Heart right ventricle (tissue), 16 donors: Measurements from ENCODE around the gene SP1. TPM values are rescaled to one million over a fixed set of nuclear protein-coding genes. Genes with fewer than 3 reads are reported as not detected.
A peak's percentile ranks its signal among the peaks of the same experiment; 100 is the strongest.
"Not testable (repeated sequence)": the region's sequence is repeated elsewhere in the genome, so short reads cannot be mapped to it uniquely, and the experiment has no call there.

Experiments used
- ATAC-seq, 8 donors: fragments of 200-7000 bp; cut with Tn5 transposase; one replicate each; pipeline ENCODE4 v1.9.1; 2020; ENCODE audit warnings: mild to moderate bottlenecking in 8 of 8, moderate library complexity in 8 of 8, moderate number of reproducible peaks in 1 of 8
- DNase-seq, 2 donors: peaks; one replicate each; pipeline ENCODE4 v3.0.0-alpha.2; 2020
- H3K27ac ChIP-seq, 10 donors: fragments of 200-600 bp; sonication (generic) in 2 of 10; one replicate each; pipeline versions ENCODE4 v1.5.0 to v1.8.0; 2020 to 2022; ENCODE audit warnings: mild to moderate bottlenecking in 3 of 10
- H3K27me3 ChIP-seq, 7 donors: fragments of 200-600 bp; one replicate each; pipeline ENCODE4 v1.8.0; 2021 to 2022; ENCODE audit warnings: mild to moderate bottlenecking in 2 of 7
- H3K36me3 ChIP-seq, 9 donors: fragments of 200-600 bp; sonication (generic) in 1 of 9; one replicate each; pipeline versions ENCODE4 v1.5.0 to v1.8.0; 2020 to 2022; ENCODE audit warnings: mild to moderate bottlenecking in 2 of 9
- H3K4me1 ChIP-seq, 9 donors: fragments of 200-600 bp; sonication (generic) in 1 of 9; one replicate each; pipeline versions ENCODE4 v1.5.0 to v1.8.0; 2020 to 2022; ENCODE audit warnings: mild to moderate bottlenecking in 4 of 9
- H3K4me3 ChIP-seq, 10 donors: fragments of 200-600 bp; sonication (generic) in 2 of 10; one replicate each; pipeline versions ENCODE4 v1.5.0 to v1.8.0; 2020 to 2022; ENCODE audit warnings: mild to moderate bottlenecking in 7 of 10, moderate library complexity in 2 of 10
- H3K9me3 ChIP-seq, 11 donors: fragments of 200-600 bp in 10 of 11; sonication (generic) in 2 of 11; one replicate each; pipeline versions ENCODE4 v1.5.0 to v1.8.0; 2013 to 2022; ENCODE audit warnings: mild to moderate bottlenecking in 2 of 11, control low read depth in 1 of 11, moderate library complexity in 1 of 11
- CTCF ChIP-seq, 9 donors: fragments of 200-600 bp; sonication (generic) in 2 of 9; IDR thresholded peaks; one replicate each; pipeline versions ENCODE4 v1.5.0 to v1.8.0; 2021 to 2022; ENCODE audit warnings: antibody characterized with exemption in 9 of 9, mild to moderate bottlenecking in 5 of 9, moderate library complexity in 1 of 9
- WGBS, 2 donors: extraction: QIAGEN DNeasy Blood & Tissue Kit; methylation state at CpG; one replicate each; pipeline ENCODE4 v1.1.7; 2013; ENCODE audit warnings: inconsistent platforms in 1 of 2; 5-methylcytosine and 5-hydroxymethylcytosine counted together
- intact Hi-C, 10 donors: fragments of 100-400 bp; cut with DNase I; formaldehyde crosslinking; loops; one replicate each; pipeline versions ENCODE4 v1.11.1 to v1.14.2; 2022
- polyA plus RNA-seq, 2 donors: library from polyadenylated mRNA; stranded (reverse); fragments of 200-250 nt; gene quantifications; one replicate each; pipeline ENCODE4 v1.2.3, GENCODE V29; 2013
- total RNA-seq, 10 donors: library from RNA; stranded (reverse); fragmentation: NEBNext Ultra II Directional in 3 of 10; extraction: Animal tissue kit (Norgen Biotek cat#: 25700) in 3 of 10; gene quantifications; one replicate each; pipeline versions ENCODE4 v1.2.1 to v1.2.4, GENCODE V29; 2021 to 2023
- donor health status: Arrhythmogenic right ventricular cardiomyopathy.
- donor health status: ischemic (EF 13 %, LVEDD 7.1; RV severe dilation, severe dysfunction).
- donor health status: healthy with polysubstance abuse.
- donor health status: DM: no; HTN: yes; CAD: no.
- donor health status: DM: no; HTN: no; CAD: no.
- donor health status: ischemic (EF 25% LVEDD 6.9; RV normal size, moderate dysfunction).
- donor health status: ischemic (EF 25% LVEDD 5.7; RV mildly dilated, moderate dysfunction).
- donor health status: healthy.
- donor health status: DM: yes; HTN: yes; CAD: no.
- donor health status: Ischemic cardiomyopathy.
- donor health status: ischemic (EF 35%, LVEDD 5.7; RV mildly dilated, moderate dysfunction).
- donor health status: nonischemic (EF 11% LVEDD 7.7; RV severe dilation, severe dysfunction).
- donor health status: DM: yes; HTN: yes; CAD: no.
- donor health status: PGD.
- donor health status: ischemic (EF 29% LVEDD 5.4; RV normal size, mild dysfunction).
- donor health status: nonischemic (EF 23%, LVEDD 6.1; RV moderate dilation, normal function).

The SP1 gene
- total and polyA plus RNA-seq, 12 donors = 7.8 to 42.4 (median 31.3) TPM

- Histone ChIP-seq H3K4me1 (peaks cover 4 to 81% (median 79%) of the 10 kb centered on the region in 9 donors), H3K27me3 (no peaks in the 10 kb centered on the region), H3K36me3 (peaks cover 0 to 62% (median 15%) of the 10 kb centered on the region in 9 donors), H3K4me3 (peak overlapping the region in 1 of 10 donors; percentile 16), H3K9me3 (no peaks in the 10 kb centered on the region), H3K27ac (peak overlapping the region in 7 of 10 donors; percentile 24 to 59 (median 39))
- intact Hi-C loops = no loop called here
- WGBS, 2 donors = 93 to 100% methylated on average over 4 of the region's 4 CpGs
- ATAC-seq = no peak
- DNase-seq = no peak
- no peak for TF ChIP-seq CTCF (IDR thresholded peaks at IDR 0.05)
Observed at GRCh38 chr12:53388932-53389331, 9.0 kb downstream of the SP1 start.

- peak overlapping the region in 1 of 10 donors; percentile 1 for H3K4me3 ChIP-seq
Observed at GRCh38 chr12:53389702-53390101, 9.7 kb downstream of the SP1 start.

GRCh38 chr12:53391724-53392123 is 11.7 kb downstream of the SP1 start:
- Histone ChIP-seq H3K36me3 (peaks cover 0 to 55% (median 3%) of the 10 kb centered on the region in 9 donors), H3K27ac (peak overlapping the region in 5 of 10 donors; percentile 15 to 73 (median 39)), H3K4me1 (peaks cover 0 to 58% (median 53%) of the 10 kb centered on the region in 9 donors), H3K4me3 (no peak overlapping the region), H3K27me3 (no peaks in the 10 kb centered on the region), H3K9me3 (no peaks in the 10 kb centered on the region)
- no peak for TF ChIP-seq CTCF (IDR thresholded peaks at IDR 0.05)
- intact Hi-C loops = no loop called here
- 54 to 59% methylated on average over 5 of the region's 5 CpGs for WGBS, 2 donors
- ATAC-seq = no peak
- DNase-seq = no peak

More at GRCh38 chr12:53389702-53390101, 9.7 kb downstream of the SP1 start:
- Histone ChIP-seq H3K4me1 (peaks cover under 1 to 74% (median 72%) of the 10 kb centered on the region in 9 donors), H3K27me3 (no peaks in the 10 kb centered on the region), H3K27ac (peak overlapping the region in 6 of 10 donors; percentile 26 to 73 (median 51)), H3K9me3 (no peaks in the 10 kb centered on the region), H3K36me3 (peaks cover 0 to 56% (median 7%) of the 10 kb centered on the region in 9 donors)
- intact Hi-C loops = no loop called here
- DNase-seq (no peak), ATAC-seq (no peak)
- 87 to 90% methylated on average over 3 of the region's 3 CpGs for WGBS, 2 donors
- no peak for TF ChIP-seq CTCF (IDR thresholded peaks at IDR 0.05)

- intact Hi-C loops = no loop called here
- Histone ChIP-seq H3K4me1 (peaks cover 0 to 22% (median 8%) of the 10 kb centered on the region in 9 donors), H3K27me3 (no peaks in the 10 kb centered on the region), H3K9me3 (no peaks in the 10 kb centered on the region), H3K27ac (no peak overlapping the region), H3K36me3 (peaks cover 0 to 70% (median 8%) of the 10 kb centered on the region in 9 donors), H3K4me3 (no peak overlapping the region)
- DNase-seq (no peak), ATAC-seq (no peak)
- no peak for TF ChIP-seq CTCF (IDR thresholded peaks at IDR 0.05)
- 97 to 100% methylated on average over 7 of the region's 7 CpGs for WGBS, 2 donors
Observed at GRCh38 chr12:53399896-53400295, 19.9 kb downstream of the SP1 start.

GRCh38 chr12:53402351-53402750 is 22.4 kb downstream of the SP1 start:
- peaks cover 0 to 12% (median 0%) of the 10 kb centered on the region in 9 donors for H3K4me1 ChIP-seq
- H3K9me3 ChIP-seq, H3K4me3 ChIP-seq, H3K27me3 ChIP-seq, ATAC-seq, intact Hi-C loops, DNase-seq, H3K27ac ChIP-seq: not testable (repeated sequence)
- 97% methylated on average over 16 of the region's 16 CpGs for WGBS, 2 donors
- H3K36me3 ChIP-seq = peaks cover 0 to 71% (median 20%) of the 10 kb centered on the region in 9 donors
